Stromal cell of bone marrow (primary cell): ENCODE data around the gene TCF12.

ENCODE experiments used
- DNase-seq: peaks from one replicate; pipeline ENCODE4 v3.0.0-alpha.2; 2012; ENCODE audit warnings: low read depth

TCF12 gene

GRCh38 chr15:56918046-56918938, at the start of gene TCF12:
Gene TCF12, plus strand, starts transcription at chr15:56918644. Its CDS starts 1,270 bp downstream, at chr15:56919914.
- peak; percentile 88 for DNase-seq

- DNase-seq, result no peak
Observed at GRCh38 chr15:56869573-56869972, 48.9 kb upstream of the TCF12 start.

GRCh38 chr15:56871185-56871584, 47.3 kb upstream of the TCF12 start:
- DNase-seq, result peak; percentile 43

GRCh38 chr15:56871867-56872266, 46.6 kb upstream of the TCF12 start:
- no peak for DNase-seq

- no peak for DNase-seq
Observed at GRCh38 chr15:56877255-56877970, 41.0 kb upstream of the TCF12 start.

GRCh38 chr15:56879502-56879901, 38.9 kb upstream of the TCF12 start:
- DNase-seq, result no peak

GRCh38 chr15:56883088-56883487, 35.4 kb upstream of the TCF12 start:
- DNase-seq, result no peak

GRCh38 chr15:56886363-56886931, 32.0 kb upstream of the TCF12 start:
- no peak for DNase-seq

GRCh38 chr15:56886932-56887781, 31.3 kb upstream of the TCF12 start:
- peak; percentile 93 for DNase-seq

GRCh38 chr15:56887782-56888438, 30.5 kb upstream of the TCF12 start:
- DNase-seq, result no peak

GRCh38 chr15:56890038-56890437, 28.4 kb upstream of the TCF12 start:
- no peak for DNase-seq

GRCh38 chr15:56891852-56892440, 26.5 kb upstream of the TCF12 start:
- DNase-seq, result no peak

GRCh38 chr15:56892659-56893363, 25.6 kb upstream of the TCF12 start:
- DNase-seq, result no peak

- no peak for DNase-seq
Observed at GRCh38 chr15:56893364-56893678, 25.1 kb upstream of the TCF12 start.

- no peak for DNase-seq
Observed at GRCh38 chr15:56894601-56895000, 23.8 kb upstream of the TCF12 start.

GRCh38 chr15:56901931-56902330, 16.5 kb upstream of the TCF12 start:
- DNase-seq, result no peak

GRCh38 chr15:56906766-56907165, 11.7 kb upstream of the TCF12 start:
- DNase-seq, result no peak

GRCh38 chr15:56910801-56911200, 7.6 kb upstream of the TCF12 start:
- no peak for DNase-seq

- no peak for DNase-seq
Observed at GRCh38 chr15:56913241-56913640, 5.2 kb upstream of the TCF12 start.

- peak; percentile 33 for DNase-seq
Observed at GRCh38 chr15:56913670-56914069, 4.8 kb upstream of the TCF12 start.

GRCh38 chr15:56915888-56916287, 2.6 kb upstream of the TCF12 start:
- no peak for DNase-seq
